Raji (cell line): ENCODE results near the gene B4GALT5.

Source experiments
- POLR2A ChIP-seq: IDR thresholded peaks from 2 replicates; pipeline ENCODE4 v1.6.1; 2011; ENCODE audit warnings: low read depth, low read length, control low read depth; ENCODE audit not compliant: insufficient read depth

Gene B4GALT5

DNA sequence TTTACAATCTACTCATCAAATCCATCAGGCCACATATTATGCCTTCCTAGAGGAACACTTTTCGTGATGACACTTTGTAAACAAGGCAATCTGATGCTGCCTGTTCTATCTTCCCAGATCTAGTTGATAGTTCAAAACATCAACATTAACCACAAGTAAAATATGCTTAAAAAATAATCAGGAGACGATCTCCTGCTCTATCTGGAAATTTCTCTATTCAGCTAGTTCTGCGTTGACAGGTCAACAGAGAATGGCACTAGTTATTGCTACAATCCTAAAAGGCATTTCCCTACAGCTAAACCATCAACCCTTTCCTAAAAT is 2.1 kb downstream of the B4GALT5 start:
- TF ChIP-seq POLR2A = no peak

DNA sequence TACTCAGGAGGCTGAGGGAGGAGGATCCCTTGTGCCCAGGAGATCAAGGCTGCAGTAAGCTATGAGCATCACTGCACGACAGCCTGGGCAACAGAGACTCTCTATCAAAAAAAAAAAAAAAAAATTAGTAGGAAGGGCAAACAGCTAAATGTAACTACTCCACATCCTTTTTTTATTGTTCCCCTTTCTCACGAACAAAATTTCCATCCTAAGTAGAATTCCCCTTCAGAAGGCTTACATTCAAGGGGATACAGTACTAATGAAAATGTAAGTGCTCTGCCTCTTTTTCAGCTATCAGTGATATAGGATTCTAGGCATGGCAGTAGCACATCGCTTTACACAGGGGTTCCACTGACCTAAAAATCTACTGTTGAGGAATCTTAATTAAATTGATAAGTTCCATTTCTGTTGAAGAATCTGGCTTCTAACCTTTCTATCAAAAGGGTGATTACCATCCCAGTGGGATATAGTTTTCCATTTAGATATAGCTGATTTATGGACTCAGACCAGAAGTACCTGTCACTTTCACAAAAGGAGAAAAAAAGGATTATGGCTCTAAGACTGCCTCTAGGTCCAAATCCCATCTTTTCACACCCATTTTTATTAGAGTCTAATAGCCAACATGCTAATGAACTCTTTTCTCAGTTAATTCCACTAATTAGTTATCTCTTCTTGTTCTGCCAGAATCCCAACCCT is 2.6 kb downstream of the B4GALT5 start:
- TF ChIP-seq POLR2A = no peak

DNA sequence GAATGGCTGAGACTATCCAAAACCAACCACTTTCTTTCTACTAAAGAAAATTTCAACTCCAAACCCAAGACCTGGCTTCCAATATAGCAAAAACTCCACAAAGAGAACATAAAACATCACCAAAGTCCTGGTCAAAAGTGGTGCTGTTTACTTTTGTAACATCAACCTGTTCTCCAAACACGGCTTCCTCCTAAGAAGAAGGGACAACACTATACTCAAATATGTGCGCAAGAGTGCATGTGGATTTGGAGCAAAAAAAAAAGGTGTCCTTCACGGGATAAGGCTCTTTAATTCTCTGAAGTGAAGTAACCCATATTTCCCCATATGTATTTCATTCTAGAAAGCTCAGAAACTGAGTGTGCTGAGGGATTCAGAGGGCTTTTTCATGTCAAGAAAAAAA is 6.6 kb downstream of the B4GALT5 start:
- no peak for TF ChIP-seq POLR2A

DNA sequence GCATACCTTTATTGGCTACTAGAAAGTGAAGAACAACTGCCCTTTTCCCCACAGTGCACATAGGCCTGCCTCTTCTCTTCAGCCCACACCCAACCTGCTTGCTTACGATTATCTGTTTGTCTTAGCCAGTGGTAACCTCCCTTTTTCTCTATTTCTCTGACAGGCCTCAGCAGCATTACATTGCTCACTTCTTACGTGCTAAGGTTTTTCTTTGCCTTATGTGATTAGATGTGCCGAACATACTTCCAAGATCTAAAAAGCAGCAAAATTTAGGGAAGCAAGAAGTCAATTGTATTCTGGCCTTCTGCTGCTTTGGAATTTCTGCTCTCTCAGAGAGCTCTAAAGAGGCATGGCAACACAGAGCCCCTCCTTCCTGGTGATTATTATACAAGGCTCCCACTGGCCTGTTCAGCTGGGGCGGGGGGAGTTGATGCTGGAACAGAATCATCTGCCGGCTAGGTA is 7.0 kb downstream of the B4GALT5 start:
- TF ChIP-seq POLR2A = no peak

GRCh38 chr20:49705358-49705757 is 8.3 kb downstream of the B4GALT5 start:
- TF ChIP-seq POLR2A = no peak

DNA sequence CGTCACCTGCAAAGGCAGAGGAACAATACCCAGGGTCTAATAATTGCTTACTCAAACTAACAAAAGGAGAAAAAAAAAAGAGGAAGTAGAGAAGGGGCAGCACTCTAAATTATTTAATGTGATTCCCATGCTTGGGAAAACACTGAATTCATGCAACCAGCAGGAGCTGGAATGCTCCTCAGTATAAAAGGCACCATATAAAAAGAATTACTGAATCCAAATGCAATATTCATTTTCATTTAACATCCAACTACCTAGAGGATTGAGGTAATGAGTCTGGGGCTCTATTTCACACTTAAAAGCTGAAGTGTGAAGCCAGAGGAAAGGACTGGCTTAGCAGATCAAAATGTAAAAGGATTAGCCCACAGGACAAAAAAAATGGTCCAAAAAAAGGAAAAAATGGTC is 8.7 kb downstream of the B4GALT5 start:
- no peak for TF ChIP-seq POLR2A

DNA sequence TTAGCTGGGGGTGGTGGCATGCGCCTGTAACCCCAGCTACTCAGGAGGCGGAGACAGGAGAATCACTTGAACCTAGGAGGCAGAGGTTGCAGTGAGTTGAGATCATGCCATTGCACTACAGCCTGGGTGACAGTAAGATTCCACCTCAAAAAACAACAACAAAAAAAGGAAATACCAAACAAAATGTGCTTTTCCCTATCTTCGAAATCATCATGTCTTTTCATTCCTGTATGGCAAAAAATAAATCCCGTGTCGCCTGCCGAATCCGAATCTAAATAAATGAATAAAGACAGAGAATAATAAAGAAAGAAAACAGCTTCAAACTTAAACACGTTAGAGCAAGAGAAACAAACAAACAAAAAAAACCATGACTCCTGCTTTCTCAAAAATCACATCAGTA is 11.8 kb downstream of the B4GALT5 start:
- no peak for TF ChIP-seq POLR2A

DNA sequence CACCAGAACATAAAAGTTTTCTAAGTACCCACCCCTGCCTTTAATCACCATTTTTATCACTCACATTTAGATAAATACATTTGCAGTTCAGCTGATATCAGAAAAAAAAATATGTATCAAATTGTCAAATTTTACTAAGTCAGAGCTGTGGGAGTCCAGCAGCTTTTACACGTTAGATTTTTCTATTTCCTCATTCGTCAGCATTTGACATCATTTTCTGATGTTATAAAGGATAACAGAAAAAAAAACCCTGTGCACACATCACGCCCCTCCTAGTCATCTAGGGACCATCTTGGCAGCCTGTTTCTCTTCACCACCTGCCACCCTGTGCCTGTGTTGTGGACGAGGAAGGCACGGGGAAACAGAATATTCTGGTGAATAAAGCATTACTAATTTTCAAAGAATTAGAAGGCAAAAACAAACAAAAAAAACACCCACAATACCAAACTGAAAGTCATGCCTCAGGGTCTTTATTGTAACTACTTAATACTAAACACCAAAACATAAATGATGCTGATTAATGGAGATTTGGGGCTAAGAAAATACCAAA is 12.4 kb downstream of the B4GALT5 start:
- TF ChIP-seq POLR2A = no peak

- TF ChIP-seq POLR2A = no peak
Measured at GRCh38 chr20:49700411-49701185, 13.1 kb downstream of the B4GALT5 start.

GRCh38 chr20:49699200-49699992 is 14.3 kb downstream of the B4GALT5 start:
- no peak for TF ChIP-seq POLR2A

GRCh38 chr20:49698477-49698876 is 15.2 kb downstream of the B4GALT5 start:
- TF ChIP-seq POLR2A = no peak

- no peak for TF ChIP-seq POLR2A
Measured at GRCh38 chr20:49697071-49697470, 16.6 kb downstream of the B4GALT5 start.

DNA sequence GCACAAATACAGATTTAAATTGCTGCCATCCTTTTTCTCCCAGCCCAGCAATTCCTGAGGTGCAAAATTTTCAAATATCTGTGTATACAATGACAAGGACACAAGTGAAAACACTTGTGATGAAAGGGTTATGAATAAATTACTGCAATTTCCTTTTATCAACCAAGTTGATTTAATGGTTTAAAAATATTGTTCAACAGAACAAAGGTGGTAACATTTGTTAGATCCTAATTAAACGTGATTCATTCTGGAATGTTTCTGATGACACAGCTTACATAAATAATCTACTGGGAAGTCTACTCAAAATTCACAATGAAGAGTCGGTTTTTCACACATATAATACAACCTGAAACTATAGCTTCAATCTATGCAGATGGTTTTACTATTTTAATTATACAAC is 17.1 kb downstream of the B4GALT5 start:
- TF ChIP-seq POLR2A = no peak

- TF ChIP-seq POLR2A = no peak
Measured at GRCh38 chr20:49695830-49696229, 17.8 kb downstream of the B4GALT5 start.

- no peak for TF ChIP-seq POLR2A
Measured at GRCh38 chr20:49694450-49695071, 19.1 kb downstream of the B4GALT5 start.
